ENCODE measurements around the gene MOV10L1. TPM values are rescaled to one million over a fixed set of nuclear protein-coding genes. Genes with fewer than 3 reads are reported as not detected.

Gene MOV10L1
- total and polyA plus RNA-seq, 2 experiments from 2014 or later = 0.73 to 1.8 TPM

GRCh38 chr22:50090412-50090714 lies 557 bp downstream of the MOV10L1 start (continued):
- TF ChIP-seq EZH2phosphoT487 (IDR thresholded peaks at IDR 0.05; ENCODE audit: unreplicated experiment) (no peak), ZNF114 (CRISPR knock-in tag; IDR thresholded peaks at IDR 0.05) (no peak)
- TF ChIP-seq, protein P1, sequence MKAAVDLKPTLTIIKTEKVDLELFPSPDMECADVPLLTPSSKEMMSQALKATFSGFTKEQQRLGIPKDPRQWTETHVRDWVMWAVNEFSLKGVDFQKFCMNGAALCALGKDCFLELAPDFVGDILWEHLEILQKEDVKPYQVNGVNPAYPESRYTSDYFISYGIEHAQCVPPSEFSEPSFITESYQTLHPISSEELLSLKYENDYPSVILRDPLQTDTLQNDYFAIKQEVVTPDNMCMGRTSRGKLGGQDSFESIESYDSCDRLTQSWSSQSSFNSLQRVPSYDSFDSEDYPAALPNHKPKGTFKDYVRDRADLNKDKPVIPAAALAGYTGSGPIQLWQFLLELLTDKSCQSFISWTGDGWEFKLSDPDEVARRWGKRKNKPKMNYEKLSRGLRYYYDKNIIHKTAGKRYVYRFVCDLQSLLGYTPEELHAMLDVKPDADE (IDR thresholded peaks at IDR 0.05) = no peak

GRCh38 chr22:50091092-50091768 lies 1.4 kb downstream of the MOV10L1 start:
- ATAC-seq (no peak), DNase-seq (ENCODE audit: low spot score) (no peak)
- Histone ChIP-seq H3K27me3 (ENCODE audit: insufficient read depth) (peaks cover 23% of the 10 kb centered on the region), H3K27ac (ENCODE audit: low read depth) (no peak overlapping the region), H2AFZ (no peak overlapping the region), H3K9me2 (ENCODE audit: insufficient read depth) (no peaks in the 10 kb centered on the region), H3F3A (replicated peaks; ENCODE audit: low read depth) (peaks cover 5% of the 10 kb centered on the region; the same call in 1 of the 2 replicates), H4K20me1 (replicated peaks; ENCODE audit: insufficient read depth) (no peaks in the 10 kb centered on the region), H3K79me2 (replicated peaks; ENCODE audit: insufficient read depth) (no peaks in the 10 kb centered on the region), H3K36me3 (ENCODE audit: insufficient read depth) (no peaks in the 10 kb centered on the region), H3K4me2 (no peak overlapping the region), H3K4me3 (no peak overlapping the region), H3K4me1 (ENCODE audit: insufficient read depth) (no peaks in the 10 kb centered on the region; the same call in 1 of the 2 replicates)
- TF ChIP-seq EZH2 (IDR thresholded peaks at IDR 0.05; ENCODE audit: low read depth, unreplicated experiment) = no peak
- TF ChIP-seq JUNB (IDR thresholded peaks at IDR 0.05; ENCODE audit: unreplicated experiment) = no peak
- no peaks in the 10 kb centered on the region for H3K4me1 Mint-ChIP-seq
- H3K27ac Mint-ChIP-seq = no peak overlapping the region
- peaks cover 6% of the 10 kb centered on the region for H3K27me3 Mint-ChIP-seq (ENCODE audit: insufficient read depth, low read depth, poor library complexity)
- H3K36me3 Mint-ChIP-seq (ENCODE audit: low read depth) = peaks cover 7% of the 10 kb centered on the region; the same call in 1 of the 3 replicates
- H3K4me3 Mint-ChIP-seq = no peak overlapping the region
- H3K9me3 Mint-ChIP-seq = peaks cover 8% of the 10 kb centered on the region; the same call in 2 of the 3 replicates

- H3K9me3 Mint-ChIP-seq = peaks cover 8% of the 10 kb centered on the region; the same call in 2 of the 3 replicates
- H2AFZ ChIP-seq = no peak overlapping the region
- no peak overlapping the region for H3K27ac ChIP-seq (ENCODE audit: low read depth)
- H3K4me1 ChIP-seq (ENCODE audit: insufficient read depth) = no peaks in the 10 kb centered on the region
- peaks cover 4% of the 10 kb centered on the region for H3K27me3 Mint-ChIP-seq (ENCODE audit: insufficient read depth, low read depth, poor library complexity)
- peaks cover 23% of the 10 kb centered on the region for H3K27me3 ChIP-seq (ENCODE audit: insufficient read depth)
- no peaks in the 10 kb centered on the region for H3K9me2 ChIP-seq (ENCODE audit: insufficient read depth)
- no peak overlapping the region for H3K4me3 ChIP-seq
- H3K27ac Mint-ChIP-seq = no peak overlapping the region
- H3K36me3 Mint-ChIP-seq (ENCODE audit: low read depth) = peaks cover 7% of the 10 kb centered on the region; the same call in 1 of the 3 replicates
- H3K4me2 ChIP-seq = no peak overlapping the region
- no peaks in the 10 kb centered on the region for H3K36me3 ChIP-seq (ENCODE audit: insufficient read depth)
- no peaks in the 10 kb centered on the region for H3K4me1 Mint-ChIP-seq
- H3F3A ChIP-seq (replicated peaks; ENCODE audit: low read depth) = peaks cover 5% of the 10 kb centered on the region; the same call in 1 of the 2 replicates
- no peak for DNase-seq (ENCODE audit: low spot score)
- no peak overlapping the region for H3K4me3 Mint-ChIP-seq
- no peaks in the 10 kb centered on the region for H4K20me1 ChIP-seq (replicated peaks; ENCODE audit: insufficient read depth)
- ATAC-seq = no peak
- H3K79me2 ChIP-seq (replicated peaks; ENCODE audit: insufficient read depth) = no peaks in the 10 kb centered on the region
- TF ChIP-seq NANOG (IDR thresholded peaks at IDR 0.05; ENCODE audit: borderline replicate concordance) (no peak), POLR2AphosphoS5 (IDR thresholded peaks at IDR 0.05; ENCODE audit: low read depth) (no peak), ZNF331 (CRISPR knock-in tag; IDR thresholded peaks at IDR 0.05; ENCODE audit: low read depth) (no peak), STAT1 (IDR thresholded peaks at IDR 0.05; ENCODE audit: unreplicated experiment) (no peak), JUNB (IDR thresholded peaks at IDR 0.05; ENCODE audit: unreplicated experiment) (no peak), EZH2 (IDR thresholded peaks at IDR 0.05; ENCODE audit: low read depth, unreplicated experiment) (no peak)
- TF ChIP-seq, protein P1 (IDR thresholded peaks at IDR 0.05) = no peak
- TF ChIP-seq, protein P2, sequence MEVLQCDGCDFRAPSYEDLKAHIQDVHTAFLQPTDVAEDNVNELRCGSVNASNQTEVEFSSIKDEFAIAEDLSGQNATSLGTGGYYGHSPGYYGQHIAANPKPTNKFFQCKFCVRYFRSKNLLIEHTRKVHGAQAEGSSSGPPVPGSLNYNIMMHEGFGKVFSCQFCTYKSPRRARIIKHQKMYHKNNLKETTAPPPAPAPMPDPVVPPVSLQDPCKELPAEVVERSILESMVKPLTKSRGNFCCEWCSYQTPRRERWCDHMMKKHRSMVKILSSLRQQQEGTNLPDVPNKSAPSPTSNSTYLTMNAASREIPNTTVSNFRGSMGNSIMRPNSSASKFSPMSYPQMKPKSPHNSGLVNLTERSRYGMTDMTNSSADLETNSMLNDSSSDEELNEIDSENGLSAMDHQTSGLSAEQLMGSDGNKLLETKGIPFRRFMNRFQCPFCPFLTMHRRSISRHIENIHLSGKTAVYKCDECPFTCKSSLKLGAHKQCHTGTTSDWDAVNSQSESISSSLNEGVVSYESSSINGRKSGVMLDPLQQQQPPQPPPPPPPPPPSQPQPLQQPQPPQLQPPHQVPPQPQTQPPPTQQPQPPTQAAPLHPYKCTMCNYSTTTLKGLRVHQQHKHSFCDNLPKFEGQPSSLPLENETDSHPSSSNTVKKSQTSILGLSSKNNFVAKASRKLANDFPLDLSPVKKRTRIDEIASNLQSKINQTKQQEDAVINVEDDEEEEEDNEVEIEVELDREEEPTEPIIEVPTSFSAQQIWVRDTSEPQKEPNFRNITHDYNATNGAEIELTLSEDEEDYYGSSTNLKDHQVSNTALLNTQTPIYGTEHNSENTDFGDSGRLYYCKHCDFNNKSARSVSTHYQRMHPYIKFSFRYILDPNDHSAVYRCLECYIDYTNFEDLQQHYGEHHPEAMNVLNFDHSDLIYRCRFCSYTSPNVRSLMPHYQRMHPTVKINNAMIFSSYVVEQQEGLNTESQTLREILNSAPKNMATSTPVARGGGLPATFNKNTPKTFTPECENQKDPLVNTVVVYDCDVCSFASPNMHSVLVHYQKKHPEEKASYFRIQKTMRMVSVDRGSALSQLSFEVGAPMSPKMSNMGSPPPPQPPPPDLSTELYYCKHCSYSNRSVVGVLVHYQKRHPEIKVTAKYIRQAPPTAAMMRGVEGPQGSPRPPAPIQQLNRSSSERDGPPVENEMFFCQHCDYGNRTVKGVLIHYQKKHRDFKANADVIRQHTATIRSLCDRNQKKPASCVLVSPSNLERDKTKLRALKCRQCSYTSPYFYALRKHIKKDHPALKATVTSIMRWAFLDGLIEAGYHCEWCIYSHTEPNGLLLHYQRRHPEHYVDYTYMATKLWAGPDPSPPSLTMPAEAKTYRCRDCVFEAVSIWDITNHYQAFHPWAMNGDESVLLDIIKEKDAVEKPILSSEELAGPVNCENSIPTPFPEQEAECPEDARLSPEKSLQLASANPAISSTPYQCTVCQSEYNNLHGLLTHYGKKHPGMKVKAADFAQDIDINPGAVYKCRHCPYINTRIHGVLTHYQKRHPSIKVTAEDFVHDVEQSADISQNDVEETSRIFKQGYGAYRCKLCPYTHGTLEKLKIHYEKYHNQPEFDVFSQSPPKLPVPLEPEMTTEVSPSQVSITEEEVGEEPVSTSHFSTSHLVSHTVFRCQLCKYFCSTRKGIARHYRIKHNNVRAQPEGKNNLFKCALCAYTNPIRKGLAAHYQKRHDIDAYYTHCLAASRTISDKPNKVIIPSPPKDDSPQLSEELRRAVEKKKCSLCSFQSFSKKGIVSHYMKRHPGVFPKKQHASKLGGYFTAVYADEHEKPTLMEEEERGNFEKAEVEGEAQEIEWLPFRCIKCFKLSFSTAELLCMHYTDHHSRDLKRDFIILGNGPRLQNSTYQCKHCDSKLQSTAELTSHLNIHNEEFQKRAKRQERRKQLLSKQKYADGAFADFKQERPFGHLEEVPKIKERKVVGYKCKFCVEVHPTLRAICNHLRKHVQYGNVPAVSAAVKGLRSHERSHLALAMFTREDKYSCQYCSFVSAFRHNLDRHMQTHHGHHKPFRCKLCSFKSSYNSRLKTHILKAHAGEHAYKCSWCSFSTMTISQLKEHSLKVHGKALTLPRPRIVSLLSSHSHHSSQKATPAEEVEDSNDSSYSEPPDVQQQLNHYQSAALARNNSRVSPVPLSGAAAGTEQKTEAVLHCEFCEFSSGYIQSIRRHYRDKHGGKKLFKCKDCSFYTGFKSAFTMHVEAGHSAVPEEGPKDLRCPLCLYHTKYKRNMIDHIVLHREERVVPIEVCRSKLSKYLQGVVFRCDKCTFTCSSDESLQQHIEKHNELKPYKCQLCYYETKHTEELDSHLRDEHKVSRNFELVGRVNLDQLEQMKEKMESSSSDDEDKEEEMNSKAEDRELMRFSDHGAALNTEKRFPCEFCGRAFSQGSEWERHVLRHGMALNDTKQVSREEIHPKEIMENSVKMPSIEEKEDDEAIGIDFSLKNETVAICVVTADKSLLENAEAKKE (CRISPR knock-in tag; IDR thresholded peaks at IDR 0.05) = no peak
Observed at GRCh38 chr22:50092342-50092741, 2.5 kb downstream of the MOV10L1 start.

Data from GM23338 (cell line).